Middle frontal gyrus (tissue), 1 donor: ENCODE results near the gene PNPLA2.

Experiments
- DNase-seq: peaks from one replicate; pipeline ENCODE4 v3.0.0-alpha.2; 2015; ENCODE audit warnings: low spot score; ENCODE audit errors: extremely low spot score

Gene PNPLA2

DNA sequence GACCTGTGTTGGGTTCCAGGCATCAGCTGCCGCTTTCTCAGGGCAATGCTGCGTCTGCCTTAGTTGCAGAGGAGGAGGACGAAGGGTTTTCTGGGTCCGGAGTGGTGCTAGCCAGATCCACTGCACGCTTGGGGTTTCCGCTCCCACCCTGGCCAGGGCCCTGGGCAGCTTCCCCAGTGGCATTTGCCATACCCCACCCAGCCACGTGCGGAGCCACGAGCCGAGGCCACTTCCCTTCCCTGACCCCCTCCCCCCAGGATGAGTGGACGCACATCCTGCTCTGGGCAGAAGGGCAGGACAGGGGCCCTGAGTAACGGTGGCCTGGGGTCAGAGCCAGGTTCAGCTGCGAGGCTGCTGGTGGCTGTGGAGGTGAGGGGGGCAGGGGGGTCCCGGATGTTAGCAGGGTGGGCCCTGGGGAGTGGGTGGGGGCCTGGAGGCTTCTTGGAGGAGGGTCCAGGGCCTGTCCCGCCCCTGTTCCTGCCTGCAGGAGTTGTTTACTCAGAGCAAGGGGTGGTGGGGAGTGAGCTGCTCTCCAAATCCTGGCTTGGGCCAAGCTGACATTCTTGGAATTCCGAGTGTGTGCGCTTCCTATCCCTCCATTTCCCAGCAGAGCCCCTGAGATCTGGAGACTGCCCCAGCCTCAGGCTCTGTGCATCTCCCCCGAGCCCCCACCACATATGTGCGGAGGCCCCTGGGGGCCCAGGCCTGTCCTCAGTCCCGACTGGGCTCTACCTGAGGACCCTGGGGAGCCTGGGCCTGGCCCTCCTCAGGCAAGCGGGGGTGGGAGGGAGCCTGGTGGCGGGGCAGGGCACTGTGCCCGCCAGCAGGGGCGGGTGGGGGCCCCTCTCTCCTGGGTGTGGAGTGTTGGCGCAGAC is 25.3 kb downstream of the PNPLA2 start:
- no peak for DNase-seq

DNA sequence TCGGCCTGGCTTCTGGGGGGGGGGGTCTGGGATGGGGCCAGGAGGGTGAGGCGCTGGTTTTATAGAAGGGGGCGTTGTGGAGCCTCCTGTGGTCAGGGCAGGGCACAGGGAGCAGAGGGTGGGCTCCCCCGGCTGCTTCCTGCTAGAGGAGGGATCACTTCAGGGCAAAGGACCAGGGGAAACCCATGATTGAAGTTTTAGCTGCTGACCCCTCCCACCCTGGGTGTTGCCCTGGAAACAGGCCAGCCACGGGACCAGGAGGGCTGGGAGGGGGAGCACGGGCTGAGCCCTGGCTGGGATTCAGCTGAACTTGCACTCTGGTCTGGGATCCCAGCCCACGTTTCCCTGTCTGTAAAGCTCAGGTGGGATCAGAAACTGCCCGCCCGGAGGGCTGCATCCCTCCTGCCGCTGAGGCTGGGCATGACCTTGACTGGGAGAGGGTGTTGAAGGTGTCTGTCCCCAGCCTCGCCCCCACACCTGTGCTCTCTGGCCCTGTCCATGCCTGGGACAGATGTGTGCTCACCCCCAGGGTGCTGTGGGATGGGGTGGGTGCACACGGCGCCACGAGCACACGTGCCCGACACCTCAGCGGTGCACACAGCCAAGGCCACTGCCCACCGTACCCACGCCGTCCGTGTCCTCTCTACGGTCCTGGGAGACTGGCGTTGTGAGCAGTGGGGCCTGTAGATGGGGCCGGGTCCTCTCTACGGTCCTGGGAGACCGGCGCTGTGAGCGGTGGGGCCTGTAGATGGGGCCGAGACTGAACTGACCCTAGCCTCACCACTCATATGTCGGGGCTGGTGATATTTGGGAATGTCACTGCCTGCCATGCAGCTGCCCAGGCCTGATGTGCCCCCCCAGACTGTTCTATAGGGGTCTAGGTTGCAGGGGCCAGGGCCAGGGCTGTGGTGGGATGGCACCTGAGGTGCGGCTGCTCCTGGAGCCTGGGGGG is 26.3 kb downstream of the PNPLA2 start:
- no peak for DNase-seq

DNA sequence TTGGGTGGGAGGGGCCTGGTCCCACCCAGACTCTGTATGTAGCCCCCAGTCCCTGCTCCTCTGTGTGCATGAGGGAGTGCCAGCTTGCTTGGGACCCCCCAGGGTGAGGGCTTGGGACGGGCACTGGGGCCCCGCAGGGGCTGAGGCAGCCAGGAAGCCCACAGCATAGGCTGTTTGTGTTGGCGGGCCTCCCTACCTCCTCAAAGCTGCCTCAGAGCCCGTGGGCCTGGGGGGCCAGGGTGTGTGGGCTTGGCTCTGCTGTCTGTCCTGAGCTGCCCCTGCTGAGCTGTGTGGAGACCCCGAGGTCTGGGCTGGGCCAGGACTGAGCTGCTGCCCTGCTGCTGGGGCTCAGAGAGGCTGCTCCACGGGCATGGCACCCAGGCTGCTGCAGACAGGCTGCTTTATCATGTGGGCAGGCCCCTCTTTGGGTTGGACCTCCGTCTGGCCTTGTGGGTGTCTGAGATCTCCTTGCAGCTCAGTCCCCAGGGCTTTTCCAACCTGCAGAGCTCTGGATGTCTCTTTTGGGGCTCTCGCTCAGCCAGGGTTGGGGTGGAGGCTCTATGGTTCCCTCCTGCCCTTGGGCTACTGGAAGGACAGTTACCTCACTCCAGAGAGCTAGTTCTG is 27.3 kb downstream of the PNPLA2 start:
- DNase-seq: no peak

DNA sequence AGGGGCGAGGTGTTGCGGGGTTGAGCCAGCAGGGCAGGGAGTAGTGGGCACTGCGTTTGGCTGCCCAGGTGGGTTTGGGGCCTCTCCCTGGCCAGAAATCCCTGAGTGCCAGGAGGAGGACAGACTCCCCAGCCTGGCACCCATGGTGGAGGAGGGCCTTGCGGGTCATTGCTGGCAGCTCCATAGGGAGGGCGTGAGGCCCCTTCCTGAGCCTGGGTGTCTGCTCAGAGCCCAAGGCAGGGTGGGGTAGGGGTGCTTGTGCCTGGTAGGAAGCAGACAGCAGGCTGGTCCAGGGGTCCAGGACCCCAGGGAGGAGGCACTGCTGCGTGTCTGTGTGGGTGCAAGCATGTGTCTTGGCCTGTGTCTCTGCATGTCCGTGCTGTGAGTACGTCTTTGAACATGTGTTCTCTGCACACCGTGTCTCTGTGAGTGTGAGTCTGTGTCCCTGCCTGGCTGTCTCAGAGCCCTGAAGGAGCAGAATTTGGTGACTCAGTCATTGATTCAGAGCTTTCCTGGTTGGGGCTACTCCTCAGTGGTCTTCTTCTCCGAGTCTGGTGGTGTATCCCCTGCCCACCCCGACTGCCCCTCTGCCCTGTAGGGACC is 27.9 kb downstream of the PNPLA2 start:
- DNase-seq: no peak

DNA sequence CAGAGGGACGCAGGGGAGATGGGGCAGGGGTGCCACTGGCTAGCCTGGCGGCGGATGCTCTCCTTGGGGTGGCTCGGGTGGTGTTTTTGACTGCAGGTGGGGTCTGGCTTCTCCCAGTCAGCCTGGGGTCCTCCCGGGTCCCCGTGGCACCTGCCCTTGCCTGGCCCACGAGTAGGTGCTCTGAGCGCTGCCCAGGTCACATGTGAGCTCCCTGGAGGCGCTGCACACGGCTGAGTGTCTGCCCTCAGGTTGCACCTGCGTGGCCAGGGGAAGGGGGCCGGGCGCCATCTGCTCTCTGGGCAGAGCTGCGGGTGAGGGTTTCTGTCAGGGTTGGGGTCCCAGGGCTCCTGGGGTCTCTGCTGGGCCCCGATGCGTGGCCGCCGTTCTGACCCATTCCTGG is 29.2 kb downstream of the PNPLA2 start:
- DNase-seq: no peak

DNA sequence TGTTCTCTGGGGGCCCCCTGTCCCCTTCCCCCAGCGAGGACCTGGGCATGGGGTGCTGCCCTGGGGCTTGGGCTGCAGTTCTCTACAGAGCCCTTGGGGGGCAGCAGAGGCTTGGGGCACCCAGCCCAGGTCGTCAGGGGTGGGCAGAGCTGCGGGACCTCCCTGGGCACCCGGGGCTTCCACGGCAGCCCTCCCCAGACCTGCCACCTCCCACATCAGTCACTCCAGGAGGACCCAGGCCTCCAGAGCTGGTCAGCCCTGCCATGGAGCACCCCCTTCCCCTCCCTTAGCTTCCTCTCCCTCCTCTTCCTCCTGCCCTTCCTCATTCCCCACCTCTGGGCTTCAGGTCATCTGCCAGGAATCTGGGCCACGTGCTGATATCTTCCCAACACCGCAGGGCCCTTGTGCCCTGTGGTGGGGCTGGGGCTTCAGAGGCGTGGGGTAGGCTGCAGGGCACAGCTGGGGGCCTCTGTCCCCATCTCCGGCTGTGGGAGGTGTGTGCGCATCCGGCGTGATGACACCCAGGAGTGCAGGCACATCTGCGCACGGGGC is 29.7 kb downstream of the PNPLA2 start:
- DNase-seq: no peak

DNA sequence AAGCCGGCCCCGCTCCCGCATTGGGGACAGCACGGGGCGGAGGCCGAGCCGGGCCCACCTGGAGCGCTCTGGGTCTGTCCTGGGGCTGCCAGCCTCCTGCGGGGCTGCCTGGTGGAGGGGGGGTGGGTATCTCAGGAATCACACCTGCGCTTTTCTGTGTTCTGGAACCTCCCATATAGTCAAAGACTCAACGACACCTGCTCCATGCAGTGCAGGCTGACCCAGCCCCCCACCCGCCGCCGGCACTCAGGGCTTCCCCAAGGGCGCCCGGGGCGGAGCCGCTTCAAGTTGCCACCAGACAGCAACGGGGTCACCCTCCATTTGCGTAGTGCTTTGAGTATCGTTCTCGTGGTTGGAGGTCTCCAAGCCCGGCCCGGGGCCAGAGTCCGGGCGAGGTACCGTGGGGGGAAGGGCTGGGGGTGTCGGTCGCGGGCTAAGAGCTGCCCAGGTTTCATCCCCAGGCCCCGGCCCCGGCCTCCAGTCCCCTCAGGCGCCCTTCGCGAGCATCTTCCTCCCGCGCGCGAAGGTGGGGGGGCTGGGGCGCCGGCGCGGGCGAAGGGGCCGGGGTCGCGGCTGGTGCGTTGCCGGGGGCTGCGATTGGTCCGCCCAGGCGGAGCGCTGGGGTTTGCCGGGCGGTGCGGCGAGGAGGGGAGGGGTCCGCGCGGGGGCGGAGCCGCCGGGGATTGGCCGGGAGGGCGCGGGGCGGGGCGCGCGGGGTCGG is 30.6 kb downstream of the PNPLA2 start:
- DNase-seq: no peak

DNA sequence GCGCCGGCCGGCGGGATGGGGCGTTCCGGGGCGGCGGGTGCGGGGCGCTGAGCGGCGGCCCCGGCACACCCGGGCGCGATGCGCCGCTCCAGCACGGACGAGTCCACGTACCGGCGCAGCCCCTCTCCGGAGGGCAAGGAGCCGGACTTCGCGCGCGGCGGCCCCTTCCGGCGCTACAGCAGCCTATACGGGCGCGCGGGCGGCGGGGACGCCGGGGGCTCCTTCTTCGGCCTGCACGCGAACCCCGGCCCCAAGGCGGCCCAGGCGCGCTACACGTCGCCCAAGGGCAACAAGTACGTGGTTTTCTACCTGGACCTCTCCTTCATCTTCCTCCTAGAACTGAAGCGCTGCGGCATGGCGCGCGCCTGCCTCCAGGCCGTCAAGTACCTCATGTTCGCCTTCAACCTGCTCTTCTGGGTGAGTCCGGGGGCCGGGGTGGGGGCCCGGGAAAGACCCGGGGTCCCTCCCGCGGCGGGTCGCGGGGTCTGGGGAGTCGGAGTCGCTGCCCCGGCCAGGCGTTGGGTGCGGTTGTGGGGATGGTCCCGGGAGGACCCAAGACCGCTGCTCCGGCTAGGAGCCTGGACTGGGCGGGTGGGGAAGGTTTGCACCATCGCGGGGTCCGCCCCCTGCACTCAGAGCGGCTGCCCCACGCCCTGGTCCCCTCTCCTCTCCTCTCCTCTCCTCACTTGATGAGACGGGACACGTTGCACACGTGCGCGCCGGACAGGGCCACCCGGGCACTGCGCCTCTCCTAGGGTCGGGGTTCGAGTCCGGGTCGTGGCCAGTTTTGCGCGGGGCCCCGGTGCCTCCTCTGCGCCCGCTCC is 31.4 kb downstream of the PNPLA2 start:
- no peak for DNase-seq

GRCh38 chr11:850775-851763 is 32.4 kb downstream of the PNPLA2 start:
- no peak for DNase-seq

GRCh38 chr11:852762-853161 is 34.0 kb downstream of the PNPLA2 start:
- no peak for DNase-seq

DNA sequence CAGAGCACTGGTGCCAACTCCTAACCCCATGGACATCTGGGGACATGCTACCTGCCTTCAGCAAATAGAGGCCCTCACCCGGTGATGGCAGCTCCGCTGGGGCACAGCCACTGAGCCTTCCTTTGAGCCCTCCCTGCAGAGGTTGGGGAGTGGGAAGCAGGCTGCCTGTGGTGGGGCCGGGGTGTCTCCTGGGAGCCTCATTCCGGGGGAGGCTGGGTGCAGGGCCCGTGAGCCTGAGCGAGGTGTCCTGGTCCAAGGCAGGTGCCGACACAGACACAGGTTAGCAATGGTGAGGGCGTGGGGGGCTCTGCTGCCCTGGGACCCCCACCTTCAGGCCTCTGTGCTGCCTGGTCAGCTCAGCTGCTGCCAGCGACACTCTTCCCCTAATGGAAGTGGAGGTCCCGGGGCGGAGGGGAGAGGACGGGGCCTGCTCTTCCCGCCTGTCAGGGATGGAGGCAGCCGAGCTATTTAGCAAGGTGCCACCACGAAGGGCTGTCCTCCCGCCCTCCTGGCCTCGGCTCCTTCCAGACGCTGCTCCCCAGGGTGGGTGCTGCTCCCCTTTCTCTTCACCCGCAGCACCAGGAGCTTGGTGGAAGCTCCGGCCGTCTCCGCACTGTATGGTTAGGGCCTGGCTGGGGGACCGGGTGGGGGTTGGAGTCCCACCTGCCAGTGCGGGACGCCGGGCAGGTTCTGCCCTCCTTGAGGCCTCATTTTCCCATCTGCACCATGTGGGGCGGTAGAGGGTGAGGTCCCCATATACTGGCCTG is 35.2 kb downstream of the PNPLA2 start:
- no peak for DNase-seq

DNA sequence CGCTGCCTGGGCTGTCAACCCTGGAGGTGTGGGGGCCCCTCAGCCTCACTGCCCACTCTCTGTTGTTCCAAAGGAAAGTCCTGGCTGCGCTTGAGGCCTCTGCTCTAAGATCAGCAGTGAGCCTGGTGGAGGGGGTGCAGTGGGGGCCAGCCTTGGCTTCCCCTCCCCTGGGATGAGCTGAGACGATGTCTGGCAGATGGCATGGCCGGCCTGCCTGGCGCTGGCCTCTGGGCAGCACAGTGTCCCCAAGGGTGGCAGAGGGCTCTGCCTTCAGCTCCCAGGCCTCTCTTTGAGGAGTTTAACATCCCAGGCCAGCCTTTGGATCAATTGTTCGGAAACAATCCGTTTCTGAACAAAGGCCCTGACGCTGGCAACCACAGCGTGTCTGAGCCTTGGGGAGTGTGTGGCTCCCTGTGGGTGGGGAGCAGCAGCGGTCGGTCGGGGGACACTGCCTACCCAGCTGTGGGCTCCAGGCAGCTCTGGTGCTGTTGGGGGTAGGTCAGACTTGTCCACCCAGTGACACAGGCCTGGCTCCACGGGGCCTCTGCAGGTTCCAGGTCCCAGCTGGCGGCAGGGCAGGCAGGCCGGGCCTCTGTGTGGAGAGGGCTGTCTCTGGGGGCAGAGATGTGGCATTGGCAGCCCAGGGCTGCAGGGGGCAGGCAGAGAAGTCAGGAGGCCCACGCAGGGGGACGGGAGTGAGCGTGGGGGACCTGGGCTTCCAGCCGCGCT is 36.1 kb downstream of the PNPLA2 start:
- DNase-seq: no peak

- no peak for DNase-seq
Observed at GRCh38 chr11:855330-855674, 36.6 kb downstream of the PNPLA2 start.

DNA sequence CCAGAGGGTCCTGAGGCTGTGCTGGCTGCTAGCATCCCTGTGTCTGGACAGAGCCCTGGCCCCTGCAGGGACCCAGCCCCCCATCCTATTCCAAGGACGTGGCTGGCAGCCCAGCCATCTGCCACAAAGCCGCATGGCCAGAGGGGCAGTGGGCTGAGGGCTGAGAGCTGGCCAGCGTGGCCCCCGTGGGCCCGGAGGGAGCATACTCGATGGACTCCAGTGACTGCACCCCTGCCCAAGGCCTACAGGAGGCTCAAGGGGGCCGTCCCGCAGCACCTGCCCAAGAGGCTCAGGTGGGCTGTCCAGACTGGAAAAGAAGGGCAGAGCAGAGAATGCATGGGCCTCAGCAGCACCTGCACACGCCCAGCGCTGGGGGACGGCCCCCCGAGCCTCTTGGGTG is 37.1 kb downstream of the PNPLA2 start:
- no peak for DNase-seq

DNA sequence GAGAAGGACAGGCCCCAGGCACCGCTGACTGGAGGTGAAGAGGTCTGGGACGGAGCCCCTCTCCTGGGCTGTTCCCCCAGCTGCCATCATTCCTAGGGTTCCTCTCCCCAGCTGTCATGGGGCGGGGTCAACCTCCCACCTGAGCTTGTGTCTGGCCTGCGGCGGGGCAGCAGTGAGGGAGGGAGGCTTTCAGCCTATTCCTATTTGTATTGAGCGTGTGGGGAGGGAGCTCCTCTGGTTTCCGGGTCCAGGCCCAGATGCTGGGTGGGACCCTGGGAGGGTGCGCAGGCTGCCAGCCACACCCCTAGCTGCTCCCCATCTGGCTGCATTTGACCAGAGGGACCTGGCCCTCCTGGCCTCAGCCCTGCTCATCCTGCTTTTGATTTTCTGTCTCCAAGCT is 37.7 kb downstream of the PNPLA2 start:
- no peak for DNase-seq

- no peak for DNase-seq
Observed at GRCh38 chr11:858053-858761, 39.5 kb downstream of the PNPLA2 start.
